Measurements from ENCODE around the gene SEPTIN2. TPM values are rescaled to one million over a fixed set of nuclear protein-coding genes. Genes with fewer than 3 reads are reported as not detected.

SEPTIN2 gene
- total and polyA plus RNA-seq, 10 of the 15 experiments (the other 5 are each of a cell fraction or from before 2014, with no cell fraction given), result 169 to 474 (median 269) TPM

- TF ChIP-seq BACH1 (IDR thresholded peaks at IDR 0.05; ENCODE audit: borderline replicate concordance), result peak; percentile 84
- TF ChIP-seq ASH2L (IDR thresholded peaks at IDR 0.05; ENCODE audit: borderline replicate concordance, low read depth), result peak; percentile 85; the same call in 1 of the 2 replicates
- peak; percentile 15; the same call in 1 of the 2 replicates for TF ChIP-seq ZBTB40 (IDR thresholded peaks at IDR 0.05; ENCODE audit: borderline replicate concordance)
- TF ChIP-seq BCLAF1 (IDR thresholded peaks at IDR 0.05), result no peak
- TF ChIP-seq NR2C2 (IDR thresholded peaks at IDR 0.05; ENCODE audit: borderline replicate concordance, control insufficient read depth, insufficient read length, low read depth), result no peak
- TF ChIP-seq SIX5 (IDR thresholded peaks at IDR 0.05; ENCODE audit: low read depth, low read length, severe bottlenecking), result peak; percentile 23
- 0 out of 2 replicates have a peak, but pooled peaks have one; percentile 63 for TF ChIP-seq TBL1XR1 (IDR thresholded peaks at IDR 0.05; ENCODE audit: low read depth, low read length)
- TF ChIP-seq SPI1 (IDR thresholded peaks at IDR 0.05; ENCODE audit: borderline replicate concordance, insufficient read depth, low read depth, low read length), result peak; percentile 35; the same call in 1 of the 2 replicates
- TF ChIP-seq RELB (IDR thresholded peaks at IDR 0.05; ENCODE audit: low read depth), result peak; percentile 90
- TF ChIP-seq HDGF (IDR thresholded peaks at IDR 0.05), result peak; percentile 62; the same call in 1 of the 2 replicates
- TF ChIP-seq USF2 (IDR thresholded peaks at IDR 0.05; ENCODE audit: borderline replicate concordance, low read depth, low read length), result no peak
- no peak for TF ChIP-seq PBX3 (IDR thresholded peaks at IDR 0.05; ENCODE audit: insufficient replicate concordance, low read depth, low read length)
- TF ChIP-seq MLLT1 (IDR thresholded peaks at IDR 0.05), result peak; percentile 81
- TF ChIP-seq EZH2 (IDR thresholded peaks at IDR 0.05; ENCODE audit: borderline replicate concordance, control insufficient read depth, low read depth, low read length), result no peak
These were observed at the start of gene SEPTIN2 (continued) for GRCh38 chr2:241315879-241316631.

All from GM12878 (cell line).